Hepatocyte (in vitro differentiated cells): Measurements from ENCODE around the gene ULK2.

ENCODE experiments used
- CTCF ChIP-seq: fragments of 200-600 bp; sonication (generic); IDR thresholded peaks from 2 replicates; pipeline ENCODE4 v1.5.1; 2016; ENCODE audit warnings: antibody characterized with exemption, mild to moderate bottlenecking; ENCODE audit not compliant: poor library complexity
- EZH2 ChIP-seq: fragments of 200-600 bp; sonication (generic); IDR thresholded peaks from 2 replicates; pipeline ENCODE4 v1.6.1; 2016; ENCODE audit warnings: antibody characterized with exemption, mild to moderate bottlenecking, borderline replicate concordance
- EZH2phosphoT487 ChIP-seq: fragments of 200-600 bp; sonication (generic); IDR thresholded peaks from one replicate; pipeline ENCODE4 v1.6.1; 2018; ENCODE audit warnings: antibody characterized with exemption, mild to moderate bottlenecking, low read depth, moderate library complexity; ENCODE audit not compliant: unreplicated experiment, severe bottlenecking

- TF ChIP-seq CTCF (no peak), EZH2 (no peak), EZH2phosphoT487 (no peak)
Measured at GRCh38 chr17:19791918-19792550, 75.7 kb downstream of the ULK2 start.
